HG02571 (cell line): ENCODE data around the gene SLC4A9.
"Not testable (repeated sequence)": the region's sequence is repeated elsewhere in the genome, so short reads cannot be mapped to it uniquely, and the experiment has no call there.

Source experiments
- ATAC-seq: cut with Tn5 transposase; IDR thresholded peaks from one replicate; pipeline ENCODE4 v1.9.1; 2021; ENCODE audit warnings: mild to moderate bottlenecking, moderate library complexity; ENCODE audit not compliant: unreplicated experiment

The SLC4A9 gene

GRCh38 chr5:140337880-140338279 lies 22.1 kb upstream of the SLC4A9 start:
- no peak for ATAC-seq

- ATAC-seq: no peak
Measured at GRCh38 chr5:140338336-140338735, 21.7 kb upstream of the SLC4A9 start.

- ATAC-seq: no peak
Measured at GRCh38 chr5:140338908-140339307, 21.1 kb upstream of the SLC4A9 start.

- ATAC-seq: no peak
Measured at GRCh38 chr5:140339636-140340035, 20.4 kb upstream of the SLC4A9 start.

- no peak for ATAC-seq
Measured at GRCh38 chr5:140340605-140341121, 19.3 kb upstream of the SLC4A9 start.

- ATAC-seq: no peak
Measured at GRCh38 chr5:140341591-140341990, 18.4 kb upstream of the SLC4A9 start.

- ATAC-seq: no peak
Measured at GRCh38 chr5:140342287-140342686, 17.7 kb upstream of the SLC4A9 start.

- no peak for ATAC-seq
Measured at GRCh38 chr5:140342896-140343295, 17.1 kb upstream of the SLC4A9 start.

- ATAC-seq: not testable (repeated sequence)
Measured at GRCh38 chr5:140343849-140344248, 16.1 kb upstream of the SLC4A9 start.

GRCh38 chr5:140344683-140345423 lies 15.1 kb upstream of the SLC4A9 start:
- ATAC-seq: no peak

- ATAC-seq: no peak
Measured at GRCh38 chr5:140345919-140346347, 14.1 kb upstream of the SLC4A9 start.

- ATAC-seq: peak; percentile 59
Measured at GRCh38 chr5:140346348-140347221, 13.4 kb upstream of the SLC4A9 start, which contains the start of gene HBEGF. TSS of gene HBEGF (minus strand) at chr5:140346603. CDS start at chr5:140346328, 275 bp downstream.

- no peak for ATAC-seq
Measured at GRCh38 chr5:140347360-140347759, 12.6 kb upstream of the SLC4A9 start.

GRCh38 chr5:140348104-140348503 lies 11.9 kb upstream of the SLC4A9 start:
- no peak for ATAC-seq

GRCh38 chr5:140349244-140349643 lies 10.8 kb upstream of the SLC4A9 start:
- no peak for ATAC-seq

GRCh38 chr5:140351609-140352334 lies 8.2 kb upstream of the SLC4A9 start:
- ATAC-seq: peak; percentile 73

- no peak for ATAC-seq
Measured at GRCh38 chr5:140355546-140355945, 4.4 kb upstream of the SLC4A9 start.

GRCh38 chr5:140356853-140357725 lies 2.9 kb upstream of the SLC4A9 start:
- ATAC-seq: no peak

GRCh38 chr5:140357726-140358093 lies 2.3 kb upstream of the SLC4A9 start:
- ATAC-seq: peak; percentile 92

GRCh38 chr5:140358738-140359310 lies 1.2 kb upstream of the SLC4A9 start:
- ATAC-seq: no peak
